ENCODE results near the gene EPN2. TPM values are rescaled to one million over a fixed set of nuclear protein-coding genes. Genes with fewer than 3 reads are reported as not detected.

EPN2 gene
- polyA plus RNA-seq, 1 of the 3 experiments (the other 2 are of a cell fraction): 38.9 TPM

DNA sequence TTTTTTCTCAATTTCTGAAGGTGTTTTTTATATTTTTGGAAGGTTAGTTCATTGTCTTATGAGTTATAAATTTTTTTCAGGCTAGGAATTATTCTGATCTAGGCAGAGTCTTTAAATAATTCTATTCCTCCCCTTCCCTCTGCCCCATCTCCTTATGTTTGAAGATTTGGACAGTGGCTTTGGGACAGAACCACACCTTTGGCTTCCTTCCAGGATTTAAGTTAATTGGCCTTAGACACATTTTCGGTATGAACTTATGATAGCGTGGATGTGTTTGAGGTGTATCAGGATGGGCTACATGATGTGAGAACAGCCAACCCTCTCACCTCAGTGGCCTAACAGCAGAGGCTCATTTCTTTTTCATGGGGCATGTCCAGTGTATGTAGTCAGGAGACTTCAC is 24.3 kb downstream of the EPN2 start:
- H3K27ac ChIP-seq (ENCODE audit: low read depth in 2 of 2, low read length in 1 of 2): no peak overlapping the region
- no peaks in the 10 kb centered on the region for H3K9me2 ChIP-seq
- H2AFZ ChIP-seq (ENCODE audit: low read depth): no peak overlapping the region
- H3K4me1 ChIP-seq (ENCODE audit: control insufficient read depth in 1 of 2, insufficient read depth in 2 of 2, low read depth in 1 of 2, low read length in 1 of 2): peaks cover 21 to 28% of the 10 kb centered on the region in 2 experiments; a peak in 3 of 4 replicates
- no peaks in the 10 kb centered on the region for H3K9me3 ChIP-seq
- H4K20me1 ChIP-seq (ENCODE audit: insufficient read depth): peaks cover 74% of the 10 kb centered on the region
- DNase-seq: no peak
- no peak overlapping the region for H3K4me2 ChIP-seq
- peaks cover 92% of the 10 kb centered on the region for H3K79me2 ChIP-seq (ENCODE audit: insufficient read depth)
- TF ChIP-seq SIN3A (IDR thresholded peaks at IDR 0.05; ENCODE audit: borderline replicate concordance, low read depth, low read length): no peak
- no peak for TF ChIP-seq JUND (IDR thresholded peaks at IDR 0.05)
- no peak for TF ChIP-seq USF2 (IDR thresholded peaks at IDR 0.05; ENCODE audit: borderline replicate concordance, low read depth, low read length)
- TF ChIP-seq PBX3 (IDR thresholded peaks at IDR 0.05): no peak
- TF ChIP-seq MEF2A (IDR thresholded peaks at IDR 0.05; ENCODE audit: borderline replicate concordance, low read depth): no peak
- TF ChIP-seq ELF1 (IDR thresholded peaks at IDR 0.05): no peak
- TF ChIP-seq ZBTB33 (IDR thresholded peaks at IDR 0.05; ENCODE audit: borderline replicate concordance, low read depth): no peak
- no peak for TF ChIP-seq NRF1 (IDR thresholded peaks at IDR 0.05; ENCODE audit: low read depth, low read length)
- no peak for TF ChIP-seq TCF12 (IDR thresholded peaks at IDR 0.05)
- no peak for TF ChIP-seq CHD2 (IDR thresholded peaks at IDR 0.05; ENCODE audit: low read length, partially characterized antibody)
- TF ChIP-seq TAF1 (IDR thresholded peaks at IDR 0.05; ENCODE audit: borderline replicate concordance, low read depth, low read length): no peak
- TF ChIP-seq, protein P1, sequence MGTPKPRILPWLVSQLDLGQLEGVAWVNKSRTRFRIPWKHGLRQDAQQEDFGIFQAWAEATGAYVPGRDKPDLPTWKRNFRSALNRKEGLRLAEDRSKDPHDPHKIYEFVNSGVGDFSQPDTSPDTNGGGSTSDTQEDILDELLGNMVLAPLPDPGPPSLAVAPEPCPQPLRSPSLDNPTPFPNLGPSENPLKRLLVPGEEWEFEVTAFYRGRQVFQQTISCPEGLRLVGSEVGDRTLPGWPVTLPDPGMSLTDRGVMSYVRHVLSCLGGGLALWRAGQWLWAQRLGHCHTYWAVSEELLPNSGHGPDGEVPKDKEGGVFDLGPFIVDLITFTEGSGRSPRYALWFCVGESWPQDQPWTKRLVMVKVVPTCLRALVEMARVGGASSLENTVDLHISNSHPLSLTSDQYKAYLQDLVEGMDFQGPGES (IDR thresholded peaks at IDR 0.05; ENCODE audit: low read depth, low read length): no peak
- no peak for TF ChIP-seq SMC3 (IDR thresholded peaks at IDR 0.05; ENCODE audit: low read depth, low read length)
- no peak for TF ChIP-seq GATA2 (CRISPR knock-in tag; IDR thresholded peaks at IDR 0.05)
- no peak for TF ChIP-seq MAX (IDR thresholded peaks at IDR 0.05; ENCODE audit: low read depth)
- TF ChIP-seq MXI1 (IDR thresholded peaks at IDR 0.05; ENCODE audit: low read depth, low read length): no peak
- no peak for TF ChIP-seq RCOR1 (IDR thresholded peaks at IDR 0.05; ENCODE audit: low read length)
- no peak for TF ChIP-seq EP300 (IDR thresholded peaks at IDR 0.05; ENCODE audit: borderline replicate concordance in 1 of 2, low read depth in 1 of 2, low read length in 1 of 2)
- WGBS (ENCODE audit: low lambda C conversion rate): 94% methylated on average over 2 of the region's 2 CpGs
- ChIA-PET POLR2A (no interaction called here), CTCF (interaction anchor here (0.9 to 1.3 kb wide), 2 partner anchors 9 to 101 kb away, joined by 3 to 5 read pairs; partner anchors contain the start of gene B9D1)
- no peaks in the 10 kb centered on the region for H3K36me3 ChIP-seq (replicated peaks in 1 of 2; ENCODE audit: control insufficient read depth in 1 of 2, insufficient read depth in 2 of 2, low read length in 1 of 2)
- H3K9ac ChIP-seq: no peak overlapping the region
- H3F3A ChIP-seq (replicated peaks; ENCODE audit: insufficient read depth): peaks cover 19% of the 10 kb centered on the region
- H3K27me3 ChIP-seq (ENCODE audit: insufficient read depth): no peaks in the 10 kb centered on the region
- H3K4me3 ChIP-seq (ENCODE audit: low read depth in 2 of 2, low read length in 1 of 2): no peak overlapping the region

All from SK-N-SH (cell line).